Stimulated activated CD8-positive, alpha-beta memory T cell treated with anti-CD3 and anti-CD28 coated beads, Interleukin-7, amount 100 ng/mL, for 24 hours (primary cell): ENCODE results near the gene ALDH1B1.

Experiments
- DNase-seq: peaks from one replicate; pipeline ENCODE4 v3.0.0-alpha.2; 2020; ENCODE audit warnings: low read depth

ALDH1B1 gene

GRCh38 chr9:38392235-38393127, at the start of gene ALDH1B1:
ALDH1B1 (plus strand) TSS chr9:38392702; CDS start chr9:38395749, 3,047 bp downstream.
- peak; percentile 43 for DNase-seq

- no peak for DNase-seq
Observed at GRCh38 chr9:38343037-38343436, 49.5 kb upstream of the ALDH1B1 start.

GRCh38 chr9:38343552-38343951, 49.0 kb upstream of the ALDH1B1 start:
- no peak for DNase-seq

- no peak for DNase-seq
Observed at GRCh38 chr9:38344566-38345324, 47.8 kb upstream of the ALDH1B1 start.

GRCh38 chr9:38345851-38346755, 46.4 kb upstream of the ALDH1B1 start:
- DNase-seq: no peak

GRCh38 chr9:38346811-38347210, 45.7 kb upstream of the ALDH1B1 start:
- DNase-seq: no peak

GRCh38 chr9:38347271-38347671, 45.2 kb upstream of the ALDH1B1 start:
- DNase-seq: no peak

GRCh38 chr9:38347946-38348345, 44.6 kb upstream of the ALDH1B1 start:
- DNase-seq: no peak

- DNase-seq: no peak
Observed at GRCh38 chr9:38350529-38350928, 42.0 kb upstream of the ALDH1B1 start.

GRCh38 chr9:38352530-38353328, 39.8 kb upstream of the ALDH1B1 start:
- no peak for DNase-seq

GRCh38 chr9:38355115-38355514, 37.4 kb upstream of the ALDH1B1 start:
- DNase-seq: no peak

GRCh38 chr9:38355517-38356120, 36.9 kb upstream of the ALDH1B1 start:
- DNase-seq: no peak

GRCh38 chr9:38356851-38357250, 35.7 kb upstream of the ALDH1B1 start:
- DNase-seq: no peak

GRCh38 chr9:38357350-38358114, 35.0 kb upstream of the ALDH1B1 start:
- DNase-seq: no peak

GRCh38 chr9:38358390-38359296, 33.9 kb upstream of the ALDH1B1 start:
- no peak for DNase-seq

- DNase-seq: no peak
Observed at GRCh38 chr9:38359297-38359653, 33.2 kb upstream of the ALDH1B1 start.

- DNase-seq: no peak
Observed at GRCh38 chr9:38359689-38360385, 32.7 kb upstream of the ALDH1B1 start.

GRCh38 chr9:38360839-38361472, 31.5 kb upstream of the ALDH1B1 start:
- DNase-seq: no peak
